NCI-H446 treated with DMSO at 0.1 percent for 48 hours (cell line): ENCODE results near the gene CPNE4.

Experiments used
- DNase-seq: peaks from one replicate; lab custom pipeline; 2025; lab: John Stamatoyannopoulos, UW

CPNE4 gene

GRCh38 chr3:131596884-131597283 lies 437.9 kb downstream of the CPNE4 start:
- DNase-seq: no peak

- peak; percentile 14 for DNase-seq
Observed at GRCh38 chr3:131591394-131592014, 443.3 kb downstream of the CPNE4 start.

GRCh38 chr3:131586277-131586676 lies 448.5 kb downstream of the CPNE4 start:
- no peak for DNase-seq

GRCh38 chr3:131582438-131582837 lies 452.4 kb downstream of the CPNE4 start:
- DNase-seq: no peak

GRCh38 chr3:131568460-131568859 lies 466.4 kb downstream of the CPNE4 start:
- DNase-seq: no peak

GRCh38 chr3:131564812-131565211 lies 470.0 kb downstream of the CPNE4 start:
- DNase-seq: no peak

- DNase-seq: no peak
Observed at GRCh38 chr3:131561511-131561910, 473.3 kb downstream of the CPNE4 start.

- no peak for DNase-seq
Observed at GRCh38 chr3:131560795-131561194, 474.0 kb downstream of the CPNE4 start.

GRCh38 chr3:131555456-131555855 lies 479.4 kb downstream of the CPNE4 start:
- no peak for DNase-seq

GRCh38 chr3:131553495-131554247 lies 481.1 kb downstream of the CPNE4 start:
- DNase-seq: no peak

GRCh38 chr3:131551761-131552160 lies 483.1 kb downstream of the CPNE4 start:
- DNase-seq: no peak

GRCh38 chr3:131550562-131551465 lies 484.0 kb downstream of the CPNE4 start:
- peak; percentile 48 for DNase-seq

- no peak for DNase-seq
Observed at GRCh38 chr3:131549340-131549739, 485.5 kb downstream of the CPNE4 start.

GRCh38 chr3:131547585-131547984 lies 487.2 kb downstream of the CPNE4 start:
- DNase-seq: no peak

GRCh38 chr3:131546441-131546840 lies 488.4 kb downstream of the CPNE4 start:
- no peak for DNase-seq

- DNase-seq: no peak
Observed at GRCh38 chr3:131544557-131544956, 490.3 kb downstream of the CPNE4 start.

GRCh38 chr3:131543714-131544113 lies 491.1 kb downstream of the CPNE4 start:
- peak; percentile 76 for DNase-seq

- no peak for DNase-seq
Observed at GRCh38 chr3:131541288-131541687, 493.5 kb downstream of the CPNE4 start.

- no peak for DNase-seq
Observed at GRCh38 chr3:131540821-131541220, 494.0 kb downstream of the CPNE4 start.

GRCh38 chr3:131540143-131540542 lies 494.7 kb downstream of the CPNE4 start:
- DNase-seq: no peak

- DNase-seq: no peak
Observed at GRCh38 chr3:131538968-131539367, 495.8 kb downstream of the CPNE4 start.

GRCh38 chr3:131537531-131537930 lies 497.3 kb downstream of the CPNE4 start:
- no peak for DNase-seq

- peak; percentile 19 for DNase-seq
Observed at GRCh38 chr3:131535596-131535995, 499.2 kb downstream of the CPNE4 start.
